Mesodermal cell (in vitro differentiated cells): ENCODE results near the gene ACOXL.

ENCODE experiments used
- H3K27ac ChIP-seq: 2 replicates; pipeline ENCODE4 v1.7.0; 2013; ENCODE audit warnings: mild to moderate bottlenecking, low read depth, low read length, moderate library complexity; ENCODE audit not compliant: severe bottlenecking
- H3K36me3 ChIP-seq: 2 replicates; pipeline ENCODE4 v1.7.1; 2013; ENCODE audit warnings: mild to moderate bottlenecking, low read length, moderate library complexity; ENCODE audit not compliant: control insufficient read depth, insufficient read depth
- H3K4me1 ChIP-seq: one replicate; pipeline ENCODE4 v1.7.1; 2013; ENCODE audit warnings: mild to moderate bottlenecking, low read length; ENCODE audit not compliant: insufficient read depth, control insufficient read depth, poor library complexity, severe bottlenecking
- H3K4me3 ChIP-seq: 2 replicates; pipeline ENCODE4 v1.7.0; 2013; ENCODE audit warnings: low read length, control low read depth, mild to moderate bottlenecking; ENCODE audit not compliant: insufficient read depth, poor library complexity, severe bottlenecking; ENCODE audit errors: extremely low read depth
- H3K9me3 ChIP-seq: 2 replicates; pipeline ENCODE4 v1.7.1; 2013; ENCODE audit warnings: mild to moderate bottlenecking, low read length, moderate library complexity; ENCODE audit not compliant: control insufficient read depth
- WGBS, 2 experiments: methylation state at CpG; one replicate each; pipeline ENCODE4 v1.1.5; 2013; ENCODE audit warnings: missing lambda C conversion rate in 2 of 2; ENCODE audit not compliant: insufficient coverage in 2 of 2; 5-methylcytosine and 5-hydroxymethylcytosine counted together

Gene ACOXL

DNA sequence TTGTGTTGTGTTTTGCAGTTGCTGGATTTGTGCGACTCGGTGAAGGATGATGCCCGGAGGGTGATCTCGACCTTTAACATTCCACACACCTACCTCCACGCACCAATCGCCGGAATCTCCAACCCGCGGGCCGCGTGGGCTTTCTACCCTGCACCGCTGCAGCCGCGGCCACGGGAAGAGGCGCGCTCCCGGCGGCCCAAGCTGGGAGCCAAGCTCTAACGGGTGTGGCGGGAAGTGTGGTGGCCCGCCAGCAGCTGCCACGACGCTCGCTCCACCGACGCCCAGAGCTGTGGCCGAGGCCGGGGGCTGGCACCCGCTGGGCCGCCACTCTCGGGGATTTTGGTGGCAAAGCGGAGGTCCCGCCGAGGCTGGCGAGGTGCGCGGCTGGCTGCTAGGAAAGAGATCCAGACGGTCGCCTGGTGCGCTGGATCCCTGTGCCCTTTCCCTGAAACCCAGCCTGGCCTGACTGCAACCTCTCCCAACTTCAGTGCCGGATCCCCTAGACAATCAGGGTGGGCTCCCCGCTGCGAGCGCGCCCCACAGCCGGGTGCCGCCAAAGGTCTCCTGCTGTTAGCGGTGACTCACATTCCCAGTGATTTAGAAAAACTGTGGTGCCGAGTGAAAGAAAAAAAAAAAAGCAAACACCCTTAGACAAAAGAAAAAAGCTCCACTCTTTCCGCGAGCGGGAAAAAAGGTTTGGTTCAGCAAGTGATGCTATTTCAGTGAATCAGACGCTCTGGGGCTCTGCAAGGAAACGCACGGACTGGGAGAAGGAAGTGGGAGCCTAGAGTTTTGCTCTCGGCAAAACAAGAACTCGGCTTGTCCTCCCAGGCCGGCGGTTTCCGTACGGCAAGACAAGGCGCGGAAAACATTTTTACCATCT lies 385.5 kb downstream of the ACOXL start:
- H3K27ac ChIP-seq = no peak overlapping the region
- H3K9me3 ChIP-seq = no peaks in the 10 kb centered on the region
- peaks cover 19% of the 10 kb centered on the region for H3K4me1 ChIP-seq
- peak overlapping the region; percentile 68 for H3K4me3 ChIP-seq
- 0 to 1% methylated on average over 39 to 42 of the region's 64 CpGs for WGBS, 2 experiments
- H3K36me3 ChIP-seq = no peaks in the 10 kb centered on the region

DNA sequence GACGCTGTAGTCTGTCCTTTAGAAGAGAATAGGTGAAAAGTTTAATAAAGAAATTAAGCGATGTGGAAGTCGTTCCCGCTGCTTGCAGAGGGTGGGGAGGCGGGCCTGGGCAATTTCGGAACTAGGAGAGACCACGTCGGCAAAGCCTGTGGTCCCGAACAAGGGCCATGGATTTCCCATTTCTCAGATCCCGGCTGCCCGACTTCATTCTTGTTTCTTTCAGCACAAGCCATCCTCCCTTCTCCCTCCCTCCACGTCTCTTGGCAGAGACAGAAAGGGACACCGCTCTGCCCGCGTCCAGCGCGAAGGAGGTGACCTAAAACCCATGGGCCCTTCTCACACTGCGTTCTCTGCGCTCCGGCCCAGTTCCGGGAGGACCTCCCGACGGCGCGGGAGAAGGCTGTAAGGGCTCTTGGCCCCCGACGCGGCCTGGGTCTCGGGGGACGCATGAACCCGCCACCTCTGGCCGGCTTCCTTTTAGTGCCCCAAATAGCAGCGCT lies 386.2 kb downstream of the ACOXL start:
- 0 to 1% methylated on average over 26 to 33 of the region's 33 CpGs for WGBS, 2 experiments
- H3K4me3 ChIP-seq = peak overlapping the region; percentile 68

DNA sequence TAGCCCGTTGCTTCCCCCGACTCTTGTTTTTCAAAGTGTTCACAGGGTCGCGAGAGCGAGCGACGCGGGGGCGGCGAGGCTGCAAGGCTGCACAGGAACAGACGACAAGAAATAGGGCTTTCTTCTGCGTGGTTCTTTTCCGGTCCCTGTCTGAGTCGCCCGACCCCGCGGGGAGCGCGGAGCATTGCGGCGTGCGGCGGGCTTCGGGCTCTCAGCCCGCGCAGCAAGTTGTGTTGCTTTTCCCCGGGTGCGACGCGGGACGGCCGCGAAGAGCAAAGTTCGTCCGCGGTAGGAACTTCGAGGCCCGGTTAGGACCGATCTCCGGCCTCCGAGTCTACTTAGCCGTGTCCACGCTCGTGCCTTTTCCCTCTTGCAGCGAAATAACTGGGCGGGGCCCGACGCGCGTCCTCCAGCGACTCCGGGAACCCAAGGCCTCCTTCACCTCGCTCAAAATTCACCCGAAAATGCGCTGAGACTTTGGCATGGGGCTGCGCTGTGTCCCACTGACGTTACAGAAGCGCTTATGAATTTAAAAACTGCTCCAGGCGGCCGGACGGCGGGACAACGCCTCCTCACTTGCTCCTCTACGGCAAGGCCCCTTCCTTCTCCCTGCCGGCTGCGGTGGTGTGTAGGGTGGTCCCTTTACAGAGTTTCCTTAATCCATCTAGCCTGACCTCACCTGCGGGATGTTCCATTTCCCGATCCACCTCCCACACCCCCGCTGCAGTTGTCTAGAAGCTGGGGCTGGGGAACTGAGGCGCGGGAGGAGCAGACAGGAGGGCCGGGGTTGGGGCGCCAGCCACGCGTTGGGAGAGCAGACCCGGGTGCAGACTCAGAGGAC lies 386.8 kb downstream of the ACOXL start:
- Histone ChIP-seq H3K4me3 (peak overlapping the region; percentile 68), H3K4me1 (peaks cover 24% of the 10 kb centered on the region), H3K9me3 (no peaks in the 10 kb centered on the region), H3K36me3 (peaks cover 6% of the 10 kb centered on the region), H3K27ac (no peak overlapping the region)
- WGBS, 2 experiments = 0 to 1% methylated on average over 61 to 64 of the region's 76 CpGs

More for the DNA sequence above, 386.2 kb downstream of the ACOXL start:
- no peaks in the 10 kb centered on the region for H3K9me3 ChIP-seq
- no peaks in the 10 kb centered on the region for H3K36me3 ChIP-seq
- no peak overlapping the region for H3K27ac ChIP-seq
- peaks cover 20% of the 10 kb centered on the region for H3K4me1 ChIP-seq

DNA sequence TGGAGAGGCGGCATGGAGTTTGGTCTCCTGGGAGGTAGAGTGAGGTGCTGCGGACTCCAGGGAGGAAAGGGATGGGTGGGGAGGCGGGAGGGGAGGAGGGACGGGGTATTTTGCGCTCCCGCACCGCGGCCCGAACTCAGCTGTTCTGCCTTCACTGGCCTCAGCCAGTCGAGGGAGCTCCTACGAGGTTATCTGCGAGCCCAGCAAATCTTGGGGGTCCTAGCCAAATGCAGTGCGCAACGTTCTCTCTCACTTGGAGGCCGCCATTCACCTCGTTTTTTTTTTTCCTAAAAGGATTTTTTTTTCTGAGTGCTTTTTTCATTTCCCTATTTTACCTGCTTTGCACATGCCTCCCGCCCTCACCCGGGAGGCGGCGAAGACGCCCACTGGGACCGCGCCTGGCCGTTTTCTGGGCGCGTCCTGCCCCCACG lies 387.5 kb downstream of the ACOXL start:
- peaks cover 12% of the 10 kb centered on the region for H3K36me3 ChIP-seq
- no peak overlapping the region for H3K27ac ChIP-seq
- H3K9me3 ChIP-seq = no peaks in the 10 kb centered on the region
- peaks cover 24% of the 10 kb centered on the region for H3K4me1 ChIP-seq
- H3K4me3 ChIP-seq = peak overlapping the region; percentile 68
- 1 to 3% methylated on average over 25 to 26 of the region's 27 CpGs for WGBS, 2 experiments

DNA sequence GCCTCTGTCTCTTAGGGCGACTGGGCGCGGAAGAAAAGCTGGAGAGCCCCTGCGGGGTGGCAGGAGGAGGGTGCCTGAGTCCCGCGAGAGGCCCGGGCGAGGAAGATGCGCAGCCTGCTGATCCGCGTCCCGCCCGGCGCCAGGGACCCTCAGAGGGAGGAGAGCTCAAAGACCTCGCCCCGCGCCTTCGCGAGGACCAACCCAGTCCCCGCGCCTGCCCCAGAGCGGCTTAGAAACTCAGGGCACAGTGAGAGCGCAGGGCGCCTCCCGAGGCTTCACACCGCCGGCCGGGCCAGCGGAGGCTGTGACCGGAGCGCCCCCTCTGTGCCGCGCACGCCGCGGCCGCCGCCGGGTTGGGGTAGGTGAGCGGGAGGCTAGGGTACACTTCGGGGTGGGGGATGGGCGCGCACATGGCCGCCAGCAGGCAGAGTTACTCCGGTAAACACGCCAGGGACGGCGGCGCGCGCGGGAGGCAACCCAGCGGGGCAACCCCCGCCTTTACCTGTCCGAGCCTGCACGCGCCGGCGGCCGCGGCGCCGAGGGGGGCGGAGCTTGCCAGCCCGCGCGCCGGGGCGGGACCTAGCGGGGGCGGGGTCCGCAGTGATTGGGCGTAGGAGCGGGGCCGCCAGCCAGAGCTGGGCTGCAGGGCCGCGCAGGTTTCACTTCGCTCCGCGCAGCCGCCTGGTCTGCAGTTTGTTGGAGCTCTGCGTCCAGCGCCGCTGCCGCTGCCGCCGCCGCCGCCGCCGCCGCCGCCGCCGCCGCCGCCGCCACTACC lies 388.1 kb downstream of the ACOXL start, which contains the start of gene BCL2L11:
BCL2L11 (plus strand) TSS at position 662 of the 775 bp plus-strand sequence. CDS start 2,832 bp downstream, outside the sequence.
- H3K4me1 ChIP-seq = peaks cover 24% of the 10 kb centered on the region
- no peaks in the 10 kb centered on the region for H3K9me3 ChIP-seq
- H3K36me3 ChIP-seq = peaks cover 18% of the 10 kb centered on the region
- H3K27ac ChIP-seq = peak within 1 kb of the TSS; percentile 36
- 0% methylated on average over 37 to 48 of the region's 98 CpGs for WGBS, 2 experiments
- H3K4me3 ChIP-seq = peak within 1 kb of the TSS; percentile 68

DNA sequence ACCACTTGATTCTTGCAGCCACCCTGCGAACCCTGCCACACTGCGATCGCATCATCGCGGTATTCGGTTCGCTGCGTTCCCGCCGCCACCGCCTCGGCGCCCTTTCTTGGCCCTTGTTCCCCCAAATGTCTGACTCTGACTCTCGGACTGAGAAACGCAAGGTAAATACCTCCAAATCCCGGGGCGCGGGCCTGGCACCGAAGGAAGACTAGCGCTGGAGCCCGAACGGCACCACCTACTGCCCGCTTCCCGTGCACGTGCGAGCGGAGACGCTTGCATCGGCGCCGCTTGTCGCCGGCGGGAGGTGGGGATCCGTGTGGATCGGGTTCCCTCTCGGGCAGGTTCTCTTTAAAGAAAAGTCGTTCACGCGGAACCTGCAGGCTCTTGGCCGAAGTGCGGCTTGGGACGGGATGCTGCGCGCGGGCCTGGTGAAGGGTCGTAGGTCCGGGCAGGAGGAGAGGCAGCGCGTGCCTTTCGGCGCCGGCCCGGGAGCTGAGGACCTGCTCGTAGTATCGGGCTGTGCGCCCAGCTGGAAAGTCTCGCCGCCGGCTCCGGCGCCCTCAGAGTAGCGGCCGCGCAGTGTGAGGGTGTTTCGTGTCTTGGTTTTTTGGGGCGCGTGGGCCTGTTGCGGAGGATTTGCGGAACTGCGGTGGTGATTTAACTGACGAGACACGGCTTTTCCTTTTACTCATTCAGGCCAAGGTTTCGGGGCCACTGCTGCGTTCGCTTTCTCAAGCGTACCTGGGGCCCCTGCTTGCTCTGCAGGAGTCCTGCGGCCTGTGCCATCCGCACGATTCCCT lies 388.9 kb downstream of the ACOXL start:
- Histone ChIP-seq H3K4me1 (peaks cover 24% of the 10 kb centered on the region), H3K27ac (peak overlapping the region; percentile 36), H3K36me3 (peaks cover 24% of the 10 kb centered on the region), H3K4me3 (peak overlapping the region; percentile 68), H3K9me3 (no peaks in the 10 kb centered on the region)
- WGBS, 2 experiments = 0% methylated on average over 67 to 76 of the region's 80 CpGs

DNA sequence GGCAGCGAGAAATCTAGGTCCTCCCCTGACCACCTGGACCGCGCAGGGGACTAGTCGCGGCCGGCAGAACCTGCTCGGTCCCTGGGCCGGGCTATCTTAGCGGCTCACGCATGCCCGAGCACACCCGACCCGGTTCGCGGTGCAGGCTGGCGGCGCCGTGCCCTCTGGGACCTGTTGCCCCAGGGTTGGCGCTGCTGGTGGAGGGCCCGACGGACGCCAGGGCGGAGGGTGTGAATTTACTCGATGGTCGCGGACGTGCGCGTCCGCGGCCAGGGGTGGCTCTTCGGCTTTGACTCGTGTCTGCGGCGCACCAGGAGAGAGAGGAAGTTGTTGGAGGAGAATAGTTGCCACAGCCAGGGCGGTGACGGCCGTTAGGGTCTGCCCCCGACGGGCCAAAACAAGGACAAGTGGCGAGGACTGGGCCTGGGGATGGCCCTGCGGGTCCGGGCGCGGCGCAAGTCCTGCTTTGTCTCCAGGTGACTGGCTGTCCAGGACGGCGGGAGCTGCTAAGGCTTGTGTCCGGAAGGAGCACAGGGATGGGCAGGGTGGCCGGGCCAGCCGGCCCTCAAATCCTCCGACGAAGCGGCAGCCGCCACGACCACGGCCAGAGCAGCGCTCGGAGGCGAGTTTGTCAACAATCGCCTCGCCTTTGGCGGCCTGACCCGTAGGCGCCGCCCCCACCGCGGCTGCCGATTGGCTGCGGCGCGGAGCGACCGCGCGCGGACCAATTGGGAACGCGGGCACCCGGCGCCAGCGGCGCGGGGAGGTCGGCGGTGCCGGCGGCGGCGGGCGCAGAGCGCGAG lies 389.7 kb downstream of the ACOXL start:
- Histone ChIP-seq H3K4me3 (peak overlapping the region; percentile 68), H3K27ac (no peak overlapping the region), H3K9me3 (no peaks in the 10 kb centered on the region), H3K4me1 (peaks cover 24% of the 10 kb centered on the region), H3K36me3 (peaks cover 24% of the 10 kb centered on the region)
- WGBS, 2 experiments = 1 to 2% methylated on average over 63 to 84 of the region's 93 CpGs

DNA sequence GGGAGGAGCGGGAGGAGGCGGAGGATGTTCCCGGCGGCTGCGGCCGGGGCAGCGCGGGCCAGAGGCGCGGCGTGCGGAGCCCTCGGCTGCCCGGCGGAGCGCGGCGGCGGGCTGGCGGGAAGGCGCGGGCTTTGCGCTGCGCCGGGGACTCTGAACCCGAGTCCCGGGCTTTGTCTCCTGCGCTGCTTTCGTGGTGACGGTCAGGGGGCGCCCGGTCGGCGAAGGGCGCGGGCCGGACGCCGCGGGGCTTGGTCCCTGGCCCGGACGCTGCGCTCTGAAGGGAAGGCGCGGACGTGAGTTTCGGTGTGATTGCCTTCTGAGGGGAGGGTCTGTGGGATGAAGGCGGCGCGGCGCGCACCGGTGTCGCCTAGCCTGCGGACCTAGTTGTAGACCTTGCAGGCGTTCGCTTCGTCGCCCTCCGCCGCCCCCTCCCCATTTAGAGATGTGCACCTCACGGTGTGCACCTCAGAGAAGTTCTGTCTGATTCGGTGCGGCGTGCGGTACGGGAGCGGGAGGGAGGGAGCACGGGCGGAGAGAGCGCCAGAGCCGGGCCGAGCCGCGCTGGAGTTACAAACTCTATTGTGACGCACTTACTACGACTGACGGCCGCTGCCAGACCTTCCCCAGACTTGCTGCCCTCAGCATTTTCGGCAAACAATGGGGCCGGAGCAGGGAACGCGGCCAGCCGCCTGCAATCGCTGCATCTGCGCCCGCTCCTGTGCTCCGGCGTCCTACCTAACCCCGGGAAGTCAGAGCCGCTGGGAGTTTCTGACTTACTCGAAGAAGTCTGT lies 390.5 kb downstream of the ACOXL start:
- H3K4me1 ChIP-seq = peaks cover 19% of the 10 kb centered on the region
- WGBS, 2 experiments = 1% methylated on average over 73 to 76 of the region's 92 CpGs
- H3K9me3 ChIP-seq = no peaks in the 10 kb centered on the region

More for the DNA sequence above, 390.5 kb downstream of the ACOXL start:
- H3K36me3 ChIP-seq = peaks cover 29% of the 10 kb centered on the region
- H3K27ac ChIP-seq = peak overlapping the region; percentile 92
- H3K4me3 ChIP-seq = peak overlapping the region; percentile 68
